D721Med (cell line): ENCODE results near the gene HRH3.

ENCODE experiments used
- DNase-seq: peaks from one replicate; pipeline ENCODE4 v3.0.0; 2011; ENCODE audit warnings: low spot score; ENCODE audit not compliant: insufficient read length
- FAIRE-seq: peaks from 2 replicates; lab custom pipeline; 2011; peaks lifted over from hg19 to GRCh38; lab: Jason Lieb, UNC
- TF ChIP-seq, protein P1 (sequence below): IDR thresholded peaks from 2 replicates; pipeline ENCODE4 v1.5.1; 2012; ENCODE audit warnings: mild to moderate bottlenecking, control low read depth; ENCODE audit not compliant: insufficient read depth; ENCODE audit errors: missing control alignments

The HRH3 gene

DNA sequence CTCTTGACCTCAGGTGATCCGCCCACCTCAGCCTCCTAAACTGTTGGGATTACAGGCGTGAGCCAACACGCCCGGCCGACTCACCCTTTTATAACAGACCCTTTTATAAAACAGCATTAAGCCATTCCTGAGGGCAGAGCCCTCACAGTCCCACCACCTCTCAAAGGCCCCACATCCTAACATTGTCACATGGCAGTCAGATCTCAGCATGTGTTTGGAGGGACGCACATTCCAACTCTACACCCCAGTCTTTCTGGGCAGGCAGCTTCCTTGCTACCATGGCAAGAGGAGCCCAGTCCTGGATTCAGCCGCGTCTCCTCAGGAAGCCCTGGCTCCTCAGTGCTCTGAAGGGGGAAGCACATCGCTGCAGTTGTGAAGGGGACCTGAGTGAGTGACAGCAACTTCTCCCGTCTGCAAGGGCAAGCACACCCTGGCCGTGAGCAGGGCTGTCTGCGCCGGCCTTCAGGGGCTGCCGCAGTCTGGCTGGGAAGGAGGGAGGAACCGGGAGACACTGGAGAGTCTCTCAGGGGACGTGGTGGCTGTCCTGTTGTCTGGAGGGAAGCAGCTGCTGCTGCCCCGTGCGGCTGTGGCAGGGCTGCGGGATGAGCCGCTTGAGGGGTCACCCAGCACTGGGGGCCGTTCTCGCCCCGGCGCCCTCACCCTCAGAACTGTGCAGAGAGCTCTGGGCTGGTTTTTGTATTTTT lies 34.1 kb upstream of the HRH3 start:
- TF ChIP-seq, protein P1, sequence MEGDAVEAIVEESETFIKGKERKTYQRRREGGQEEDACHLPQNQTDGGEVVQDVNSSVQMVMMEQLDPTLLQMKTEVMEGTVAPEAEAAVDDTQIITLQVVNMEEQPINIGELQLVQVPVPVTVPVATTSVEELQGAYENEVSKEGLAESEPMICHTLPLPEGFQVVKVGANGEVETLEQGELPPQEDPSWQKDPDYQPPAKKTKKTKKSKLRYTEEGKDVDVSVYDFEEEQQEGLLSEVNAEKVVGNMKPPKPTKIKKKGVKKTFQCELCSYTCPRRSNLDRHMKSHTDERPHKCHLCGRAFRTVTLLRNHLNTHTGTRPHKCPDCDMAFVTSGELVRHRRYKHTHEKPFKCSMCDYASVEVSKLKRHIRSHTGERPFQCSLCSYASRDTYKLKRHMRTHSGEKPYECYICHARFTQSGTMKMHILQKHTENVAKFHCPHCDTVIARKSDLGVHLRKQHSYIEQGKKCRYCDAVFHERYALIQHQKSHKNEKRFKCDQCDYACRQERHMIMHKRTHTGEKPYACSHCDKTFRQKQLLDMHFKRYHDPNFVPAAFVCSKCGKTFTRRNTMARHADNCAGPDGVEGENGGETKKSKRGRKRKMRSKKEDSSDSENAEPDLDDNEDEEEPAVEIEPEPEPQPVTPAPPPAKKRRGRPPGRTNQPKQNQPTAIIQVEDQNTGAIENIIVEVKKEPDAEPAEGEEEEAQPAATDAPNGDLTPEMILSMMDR, result no peak
- no peak for DNase-seq
- no peak for FAIRE-seq

DNA sequence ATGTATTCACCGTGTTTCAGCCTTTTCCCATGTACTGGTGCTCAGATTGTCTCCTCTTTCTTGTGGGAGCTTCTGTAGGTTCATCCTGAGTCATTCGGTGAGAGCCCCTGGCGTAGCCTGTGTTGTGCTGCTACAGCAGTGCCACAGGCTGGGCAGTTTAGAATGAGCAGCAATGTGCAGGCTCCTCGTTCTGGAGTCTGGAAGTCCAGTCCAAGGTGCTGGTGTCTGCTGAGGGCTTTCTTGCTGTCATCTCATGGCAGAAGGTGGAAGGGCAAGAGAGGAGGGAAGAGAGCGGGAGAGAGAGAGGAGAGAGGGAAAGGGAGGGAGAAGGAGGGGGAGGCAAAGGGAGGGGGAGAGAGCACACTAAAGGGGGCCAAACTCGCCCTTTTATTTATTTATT lies 33.3 kb upstream of the HRH3 start:
- no peak for FAIRE-seq
- TF ChIP-seq, protein P1, result no peak
- no peak for DNase-seq

DNA sequence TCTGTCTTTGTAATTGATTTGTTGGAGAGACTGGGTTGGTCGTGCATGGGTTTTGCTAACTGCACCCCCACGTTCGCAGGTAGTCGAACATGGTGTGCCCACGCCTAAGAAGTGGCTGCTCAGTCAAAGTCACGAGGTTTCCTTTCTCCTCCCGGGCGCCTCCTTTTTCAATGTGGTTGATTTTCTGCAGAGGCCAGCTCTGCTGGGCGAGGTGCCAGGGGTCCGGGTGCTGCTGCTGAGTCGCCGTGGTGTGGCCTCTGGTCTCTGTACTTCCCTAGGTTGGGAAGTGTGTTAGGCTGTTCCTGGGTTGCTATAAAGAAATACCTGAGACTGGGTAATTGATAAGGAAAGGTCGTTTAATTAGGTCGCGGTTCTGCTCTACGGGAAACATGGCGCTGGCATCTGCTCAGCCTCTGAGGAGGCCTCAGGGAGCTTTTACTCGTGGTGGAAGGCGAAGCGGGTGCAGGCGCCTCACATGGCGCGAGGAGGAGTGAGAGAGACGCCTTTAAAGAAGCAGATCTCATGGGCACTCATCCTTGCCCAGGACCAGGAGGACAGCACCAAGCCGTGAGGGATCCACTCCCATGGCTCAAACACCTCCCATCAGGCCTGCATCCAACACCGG lies 32.4 kb upstream of the HRH3 start:
- TF ChIP-seq, protein P1, result no peak
- DNase-seq (no peak), FAIRE-seq (no peak)

DNA sequence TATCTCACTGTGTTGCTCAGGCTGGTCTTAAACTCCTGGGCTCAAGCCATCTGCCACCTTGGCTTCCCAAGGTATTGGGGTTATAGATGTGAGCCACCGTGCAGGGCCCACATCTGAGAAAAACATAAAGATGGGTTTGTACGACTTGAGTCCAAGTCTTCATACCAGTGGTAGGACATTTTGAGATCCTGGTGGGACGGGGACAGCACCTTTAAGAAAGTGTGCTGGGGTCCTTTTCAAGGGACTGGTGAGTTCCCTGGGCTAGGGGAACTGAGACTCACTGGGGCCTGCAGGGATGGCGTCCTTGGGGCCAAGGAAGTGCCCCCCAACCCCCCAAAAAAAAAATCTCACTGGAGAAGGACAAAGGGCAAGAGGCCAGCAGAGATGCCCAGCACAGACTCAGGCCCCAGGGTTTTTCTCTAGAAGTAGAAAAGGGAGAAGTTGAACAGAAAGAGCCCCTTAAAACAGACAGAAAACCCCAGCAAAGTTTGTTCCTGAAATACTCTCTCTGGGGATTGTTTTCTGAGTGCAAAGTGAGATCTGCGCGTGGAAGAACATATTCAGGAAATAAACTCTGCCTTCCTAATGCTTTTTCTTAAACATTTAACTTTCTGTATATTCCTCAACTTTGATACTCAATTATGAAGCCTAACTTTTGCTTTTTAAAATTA lies 28.9 kb upstream of the HRH3 start:
- TF ChIP-seq, protein P1, result no peak
- FAIRE-seq (no peak), DNase-seq (no peak)

DNA sequence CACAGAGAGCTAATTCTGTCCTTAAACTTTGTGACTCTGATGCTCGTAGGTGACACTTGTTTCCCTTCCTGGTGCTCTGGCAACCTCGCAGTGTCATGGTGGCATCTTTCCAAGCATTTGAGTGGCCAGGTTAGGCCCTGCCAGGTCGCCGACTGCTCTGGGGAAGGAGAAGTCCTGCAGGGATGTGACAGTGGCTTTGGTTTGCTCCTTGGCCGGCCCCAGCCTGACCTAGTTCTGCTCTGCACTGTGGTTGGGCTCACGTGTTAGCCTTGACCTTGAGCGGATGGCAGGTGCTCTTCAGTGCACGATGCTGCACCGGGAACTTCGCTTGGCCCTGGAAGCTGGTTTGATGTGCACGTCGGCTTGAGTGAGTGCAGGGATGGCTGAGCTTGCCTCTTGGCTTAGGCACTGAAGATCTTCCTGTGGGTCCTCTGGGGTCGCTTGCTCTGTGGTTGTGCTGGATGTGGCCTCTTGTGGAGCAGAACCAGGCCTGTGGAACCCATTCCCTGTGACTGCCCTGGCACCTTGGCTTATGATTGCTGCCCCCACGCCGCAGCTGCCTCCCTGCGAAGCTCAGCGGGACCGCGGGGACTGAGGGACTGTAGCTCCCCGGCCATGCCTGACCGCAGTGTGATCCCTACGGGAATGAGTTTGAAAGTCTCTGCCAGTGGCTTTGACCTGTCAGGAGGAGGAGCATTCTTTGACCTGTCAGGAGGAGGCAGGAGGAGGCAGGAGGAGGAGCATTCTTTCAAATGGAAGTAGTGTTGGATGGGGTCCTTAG lies 27.0 kb upstream of the HRH3 start:
- FAIRE-seq, result no peak
- TF ChIP-seq, protein P1, result no peak
- DNase-seq, result no peak

DNA sequence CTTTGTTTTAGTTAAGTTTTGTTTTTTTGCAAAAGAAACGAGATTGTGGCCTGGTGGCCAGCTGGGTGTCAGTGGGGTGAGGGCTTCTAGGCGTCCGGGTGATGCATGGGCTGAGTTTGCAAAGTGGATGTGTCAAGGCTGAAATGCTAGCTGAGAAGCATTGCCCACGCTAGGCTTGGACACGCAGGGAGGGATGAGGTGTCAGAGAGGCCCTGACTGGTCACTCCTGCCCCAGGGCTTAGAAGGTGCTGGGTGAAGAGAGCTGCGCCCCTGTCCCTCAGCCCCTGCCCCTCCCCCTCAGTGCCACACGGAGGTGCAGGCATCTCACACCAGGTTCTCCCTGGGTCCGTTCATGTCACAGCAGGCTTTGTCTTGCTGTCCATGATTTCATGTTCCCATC lies 26.4 kb upstream of the HRH3 start:
- FAIRE-seq, result no peak
- no peak for DNase-seq
- TF ChIP-seq, protein P1, result no peak
